Vagina (tissue), 2 donors: ENCODE data around the gene SOS2.

Experiments
- POLR2A ChIP-seq, 2 donors: fragments of 450-650 bp; IDR thresholded peaks; one replicate each; pipeline ENCODE4 v1.6.1; 2017; ENCODE audit warnings: antibody characterized with exemption in 2 of 2, mild to moderate bottlenecking in 2 of 2, moderate library complexity in 2 of 2
- POLR2AphosphoS5 ChIP-seq, 2 donors: sonication (generic); formaldehyde crosslinking; IDR thresholded peaks; one replicate each; pipeline ENCODE4 v1.9.0; 2017; ENCODE audit warnings: antibody characterized with exemption in 2 of 2, mild to moderate bottlenecking in 2 of 2, low read depth in 1 of 2; ENCODE audit not compliant: insufficient read depth in 1 of 2
- TF ChIP-seq, protein P1 (sequence below), 3 experiments: fragments of 450-650 bp in 2 of 3; fragments of 200-600 bp in 1 of 3; sonication (generic) in 1 of 3; IDR thresholded peaks; one replicate each; pipeline ENCODE4 v1.5.1; 2017 to 2019; ENCODE audit warnings: antibody characterized with exemption in 3 of 3, mild to moderate bottlenecking in 2 of 3, moderate library complexity in 2 of 3

DNA sequence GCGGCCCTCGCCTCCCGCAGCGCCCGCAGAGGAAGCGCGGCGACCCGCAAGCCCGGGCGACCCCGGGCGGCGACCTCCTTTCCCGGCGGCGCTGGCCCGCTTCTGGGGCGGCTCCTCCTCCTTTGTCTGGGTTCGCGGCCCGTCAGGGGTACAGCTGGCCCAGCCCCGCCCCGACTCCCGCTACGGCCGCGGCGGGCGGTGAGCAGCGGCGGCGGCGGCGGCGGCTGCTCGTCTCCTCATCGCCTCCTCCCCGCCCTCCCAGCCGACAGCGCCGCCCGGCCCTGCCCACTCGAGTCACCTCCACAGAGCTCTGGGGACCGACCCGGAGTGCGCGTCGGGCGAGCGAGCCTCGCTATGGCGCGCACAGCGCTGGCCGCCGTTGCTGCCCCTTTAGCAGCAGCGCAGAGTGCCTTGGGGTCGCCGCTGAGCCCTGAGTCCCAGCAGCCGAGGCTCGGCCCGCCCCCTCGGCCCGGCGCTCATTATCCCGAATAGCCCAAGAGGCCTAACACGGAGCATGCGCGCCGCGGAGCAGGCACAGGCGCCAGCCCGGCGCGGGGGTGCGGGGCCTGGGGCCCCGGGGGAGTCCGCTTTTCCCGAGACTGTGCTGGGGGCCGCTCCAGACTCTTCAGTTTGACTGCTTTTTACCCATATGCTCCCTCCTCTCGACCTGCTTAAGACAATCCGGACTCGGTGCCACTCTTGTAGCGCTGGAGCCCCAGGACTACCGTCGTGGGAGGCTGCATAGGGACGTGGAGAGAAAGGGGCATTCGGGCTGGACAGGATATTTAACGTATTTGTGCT lies at the start of gene SOS2:
- TF ChIP-seq, protein P1, sequence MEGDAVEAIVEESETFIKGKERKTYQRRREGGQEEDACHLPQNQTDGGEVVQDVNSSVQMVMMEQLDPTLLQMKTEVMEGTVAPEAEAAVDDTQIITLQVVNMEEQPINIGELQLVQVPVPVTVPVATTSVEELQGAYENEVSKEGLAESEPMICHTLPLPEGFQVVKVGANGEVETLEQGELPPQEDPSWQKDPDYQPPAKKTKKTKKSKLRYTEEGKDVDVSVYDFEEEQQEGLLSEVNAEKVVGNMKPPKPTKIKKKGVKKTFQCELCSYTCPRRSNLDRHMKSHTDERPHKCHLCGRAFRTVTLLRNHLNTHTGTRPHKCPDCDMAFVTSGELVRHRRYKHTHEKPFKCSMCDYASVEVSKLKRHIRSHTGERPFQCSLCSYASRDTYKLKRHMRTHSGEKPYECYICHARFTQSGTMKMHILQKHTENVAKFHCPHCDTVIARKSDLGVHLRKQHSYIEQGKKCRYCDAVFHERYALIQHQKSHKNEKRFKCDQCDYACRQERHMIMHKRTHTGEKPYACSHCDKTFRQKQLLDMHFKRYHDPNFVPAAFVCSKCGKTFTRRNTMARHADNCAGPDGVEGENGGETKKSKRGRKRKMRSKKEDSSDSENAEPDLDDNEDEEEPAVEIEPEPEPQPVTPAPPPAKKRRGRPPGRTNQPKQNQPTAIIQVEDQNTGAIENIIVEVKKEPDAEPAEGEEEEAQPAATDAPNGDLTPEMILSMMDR (IDR thresholded peaks at IDR 0.05), result no peak
- TF ChIP-seq POLR2A (IDR thresholded peaks at IDR 0.05) (peak in 1 of 2 donors; percentile 70), POLR2AphosphoS5 (IDR thresholded peaks at IDR 0.05; ENCODE audit: insufficient read depth in 1 of 2, low read depth in 1 of 2) (peak; percentile 9 to 80)
